HAP-1 (cell line): ENCODE measurements around the gene SUSD3.

ENCODE experiments used
- DNase-seq, 2 experiments: peaks; one replicate each; pipeline ENCODE4 v3.0.0-alpha.2; 2016 to 2020; ENCODE audit warnings: low spot score in 2 of 2
- H3K27me3 ChIP-seq: fragments of 250-450 bp; sonication (Bioruptor Pico); 2 replicates; pipeline ENCODE4 v1.5.1; 2020; ENCODE audit warnings: low read depth, mild to moderate bottlenecking, moderate library complexity
- H3K36me3 ChIP-seq: fragments of 250-450 bp; sonication (Bioruptor Pico); replicated peaks from 2 replicates; pipeline ENCODE4 v1.5.1; 2020; ENCODE audit warnings: mild to moderate bottlenecking
- H3K4me1 ChIP-seq: fragments of 250-450 bp; sonication (Bioruptor Pico); 2 replicates; pipeline ENCODE4 v1.5.1; 2020; ENCODE audit warnings: mild to moderate bottlenecking
- H3K4me3 ChIP-seq: fragments of 250-450 bp; sonication (Bioruptor Pico); 2 replicates; pipeline ENCODE4 v1.5.1; 2020; ENCODE audit warnings: mild to moderate bottlenecking, moderate library complexity
- H3K9me3 ChIP-seq: fragments of 250-450 bp; sonication (Bioruptor Pico); 2 replicates; pipeline ENCODE4 v1.5.1; 2020; ENCODE audit warnings: mild to moderate bottlenecking, moderate library complexity
- in situ Hi-C: fragments of 300-500 bp; cut with MboI; formaldehyde crosslinking; loops from 3 replicates; pipeline ENCODE4 v1.14.3; 2020; ENCODE audit warnings: low sequenced_read_pairs, inconsistent platforms, mixed read lengths

SUSD3 gene

GRCh38 chr9:93123561-93124283, 65.2 kb downstream of the SUSD3 start:
- no peaks in the 10 kb centered on the region for H3K27me3 ChIP-seq
- no peaks in the 10 kb centered on the region for H3K9me3 ChIP-seq
- H3K36me3 ChIP-seq = no peaks in the 10 kb centered on the region
- in situ Hi-C loops = no loop called here
- no peak for DNase-seq
- no peaks in the 10 kb centered on the region for H3K4me1 ChIP-seq
- H3K4me3 ChIP-seq = no peak overlapping the region

DNA sequence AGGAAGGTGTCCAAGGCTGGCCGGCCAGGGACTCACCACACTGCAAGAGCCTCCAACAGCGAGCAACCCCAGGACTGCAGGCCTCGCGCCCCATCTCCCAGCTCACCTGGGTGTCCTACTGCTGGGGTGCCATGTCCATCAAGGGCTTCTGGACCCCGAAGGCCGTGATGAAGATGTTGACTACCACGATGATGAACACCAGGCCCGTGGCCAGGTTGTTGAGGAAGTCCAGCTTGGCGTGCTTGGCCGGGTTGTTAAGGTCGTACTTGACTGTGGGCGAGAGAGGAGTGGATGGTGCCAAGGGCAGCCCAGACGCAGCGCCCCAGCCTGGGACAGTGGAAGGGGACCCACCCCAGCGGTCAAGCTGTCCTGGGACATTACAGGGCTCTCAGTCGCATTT, 66.3 kb downstream of the SUSD3 start:
- Histone ChIP-seq H3K4me1 (no peaks in the 10 kb centered on the region), H3K4me3 (no peak overlapping the region), H3K27me3 (no peaks in the 10 kb centered on the region), H3K36me3 (no peaks in the 10 kb centered on the region), H3K9me3 (no peaks in the 10 kb centered on the region)
- no peak for DNase-seq
- in situ Hi-C loops = no loop called here

DNA sequence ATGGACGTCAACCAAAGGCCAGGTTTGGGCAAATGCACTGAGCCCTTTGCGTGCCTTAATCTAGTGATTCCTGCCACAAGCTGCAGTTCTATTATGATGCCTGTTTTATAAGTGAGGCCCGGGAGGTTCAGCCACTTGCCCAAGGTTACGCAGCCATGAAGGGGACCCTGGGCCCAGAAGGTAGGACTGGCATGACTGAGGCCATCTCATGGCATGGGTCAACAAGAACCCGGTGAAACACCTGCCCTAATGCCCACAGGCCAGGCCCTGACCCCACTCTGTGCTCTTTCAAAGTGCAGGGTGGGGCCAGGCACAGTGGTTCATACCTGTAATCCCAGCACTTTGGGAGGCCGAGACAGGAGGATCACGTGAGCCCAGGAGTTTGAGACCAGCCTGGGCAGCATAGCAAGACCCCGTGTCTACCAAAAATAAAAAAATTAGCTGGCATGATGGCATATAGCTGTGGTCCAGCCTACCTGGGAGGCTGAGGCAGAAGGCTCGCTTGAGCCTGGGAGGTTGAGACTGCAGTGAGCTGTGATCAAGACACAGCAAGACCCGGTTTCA, 66.9 kb downstream of the SUSD3 start:
- DNase-seq = no peak
- H3K9me3 ChIP-seq = no peaks in the 10 kb centered on the region
- H3K36me3 ChIP-seq = no peaks in the 10 kb centered on the region
- H3K4me1 ChIP-seq = no peaks in the 10 kb centered on the region
- no peak overlapping the region for H3K4me3 ChIP-seq
- H3K27me3 ChIP-seq = no peaks in the 10 kb centered on the region
- in situ Hi-C loops = no loop called here

DNA sequence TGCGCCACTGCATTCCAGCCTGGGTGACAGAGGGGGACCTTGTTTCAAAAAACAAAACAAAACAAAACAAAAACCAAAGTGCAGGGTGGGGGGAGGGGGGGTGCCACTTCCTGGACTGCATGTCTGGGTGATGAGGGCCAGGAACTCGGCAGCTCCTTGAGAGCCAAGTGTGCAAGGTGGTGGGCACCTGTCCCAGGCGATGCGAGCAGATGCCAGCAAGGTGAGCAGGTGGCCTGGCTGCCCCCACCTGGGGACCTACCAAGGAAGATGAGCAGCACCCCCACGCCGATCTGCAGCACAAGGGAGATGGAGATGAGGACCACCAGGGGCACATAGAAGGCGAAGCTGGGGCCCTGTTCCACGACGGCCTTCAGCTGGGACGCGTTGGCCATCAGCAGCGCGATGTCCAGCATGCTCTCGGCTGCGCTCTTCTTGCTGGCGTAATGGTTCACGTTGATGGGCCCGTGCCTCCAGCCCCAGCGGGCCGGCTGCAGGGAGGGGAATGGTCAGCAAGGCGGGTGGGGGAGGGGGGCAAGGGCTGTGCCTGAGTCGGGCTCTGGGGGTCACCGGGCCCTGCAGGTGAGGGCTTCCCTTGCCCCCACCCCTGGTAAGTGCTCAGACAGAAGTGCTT, 67.8 kb downstream of the SUSD3 start:
- DNase-seq = no peak
- in situ Hi-C loops = no loop called here
- H3K4me3 ChIP-seq = no peak overlapping the region
- H3K9me3 ChIP-seq = no peaks in the 10 kb centered on the region
- H3K36me3 ChIP-seq = no peaks in the 10 kb centered on the region
- no peaks in the 10 kb centered on the region for H3K27me3 ChIP-seq
- H3K4me1 ChIP-seq = no peaks in the 10 kb centered on the region

- Histone ChIP-seq H3K27me3 (no peaks in the 10 kb centered on the region), H3K9me3 (no peaks in the 10 kb centered on the region), H3K4me3 (no peak overlapping the region), H3K36me3 (no peaks in the 10 kb centered on the region), H3K4me1 (no peaks in the 10 kb centered on the region)
- in situ Hi-C loops = no loop called here
- DNase-seq = no peak
These were observed 68.4 kb downstream of the SUSD3 start for GRCh38 chr9:93126825-93127368.

GRCh38 chr9:93127395-93127911, 69.0 kb downstream of the SUSD3 start:
- Histone ChIP-seq H3K36me3 (no peaks in the 10 kb centered on the region), H3K27me3 (no peaks in the 10 kb centered on the region), H3K4me1 (no peaks in the 10 kb centered on the region), H3K9me3 (no peaks in the 10 kb centered on the region), H3K4me3 (no peak overlapping the region)
- in situ Hi-C loops = no loop called here
- DNase-seq = no peak

DNA sequence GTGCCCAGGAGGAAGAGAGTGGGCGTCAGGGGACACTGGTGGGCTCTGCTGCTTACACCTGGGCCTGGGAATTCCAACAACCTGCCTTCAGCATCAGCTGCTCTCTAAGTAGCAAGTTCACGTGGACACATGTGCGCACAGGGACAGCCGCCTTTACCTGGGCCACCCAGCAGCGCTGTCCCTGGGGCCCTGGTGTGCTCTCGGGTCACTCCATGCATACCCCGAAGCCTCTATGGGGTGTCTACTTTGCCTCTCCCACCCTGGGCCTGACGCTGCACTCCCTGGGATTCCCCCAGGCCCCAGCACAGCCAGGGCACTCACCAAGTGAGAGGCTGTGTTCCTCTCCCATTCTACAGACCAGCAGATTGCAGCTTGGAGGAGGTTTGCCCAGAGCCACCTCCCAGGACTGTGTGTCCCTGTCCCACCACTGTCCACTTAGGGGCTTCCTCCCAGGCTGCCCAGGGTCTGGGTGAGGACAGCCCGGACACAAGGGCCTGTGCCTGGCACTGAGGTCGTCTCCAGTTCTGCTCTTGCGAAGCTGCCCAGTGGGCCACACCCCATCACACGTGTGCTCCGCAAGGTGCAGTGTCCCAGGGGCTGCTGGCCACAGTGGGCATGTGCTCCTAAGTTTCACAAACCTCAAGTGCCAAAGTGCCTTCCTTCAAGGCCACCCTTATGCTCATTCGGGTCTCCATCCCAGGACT, 69.7 kb downstream of the SUSD3 start:
- DNase-seq = no peak
- Histone ChIP-seq H3K4me1 (peaks cover 6% of the 10 kb centered on the region), H3K4me3 (no peak overlapping the region), H3K9me3 (no peaks in the 10 kb centered on the region), H3K36me3 (no peaks in the 10 kb centered on the region), H3K27me3 (no peaks in the 10 kb centered on the region)
- in situ Hi-C loops = no loop called here

DNA sequence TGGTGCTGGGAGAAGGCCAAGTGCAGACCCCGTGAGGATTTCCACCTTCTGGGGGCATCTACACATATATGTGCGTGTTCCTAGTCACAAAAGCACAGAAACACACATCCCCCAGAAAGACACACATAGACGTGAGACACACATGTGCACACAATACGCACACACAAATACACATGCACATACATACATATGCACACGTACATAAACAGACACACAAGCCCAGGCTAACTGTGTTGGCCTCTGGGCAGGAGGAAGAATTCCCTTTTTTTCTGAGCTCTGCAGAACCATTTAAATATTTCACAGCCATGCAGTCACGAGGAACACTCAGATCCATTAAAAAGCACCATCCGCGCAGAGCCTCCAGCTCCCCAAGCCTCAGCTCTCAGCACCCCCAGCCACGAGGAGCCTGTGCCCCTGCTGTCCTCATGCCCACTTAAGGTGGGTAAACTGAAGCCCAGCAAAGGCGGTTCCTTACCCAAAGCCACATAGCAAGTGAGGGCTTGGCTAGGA, 70.3 kb downstream of the SUSD3 start:
- no peaks in the 10 kb centered on the region for H3K36me3 ChIP-seq
- H3K4me1 ChIP-seq = peaks cover 9% of the 10 kb centered on the region
- DNase-seq = no peak
- H3K4me3 ChIP-seq = no peak overlapping the region
- no peaks in the 10 kb centered on the region for H3K9me3 ChIP-seq
- no peaks in the 10 kb centered on the region for H3K27me3 ChIP-seq
- in situ Hi-C loops = no loop called here

- in situ Hi-C loops = no loop called here
- Histone ChIP-seq H3K27me3 (no peaks in the 10 kb centered on the region), H3K4me1 (peaks cover 9% of the 10 kb centered on the region), H3K4me3 (no peak overlapping the region), H3K36me3 (no peaks in the 10 kb centered on the region), H3K9me3 (no peaks in the 10 kb centered on the region)
- DNase-seq = no peak
These were observed 70.8 kb downstream of the SUSD3 start for GRCh38 chr9:93129286-93129685.

- Histone ChIP-seq H3K36me3 (no peaks in the 10 kb centered on the region), H3K4me3 (no peak overlapping the region), H3K4me1 (peaks cover 13% of the 10 kb centered on the region), H3K9me3 (no peaks in the 10 kb centered on the region), H3K27me3 (no peaks in the 10 kb centered on the region)
- in situ Hi-C loops = no loop called here
- no peak for DNase-seq
These were observed 71.4 kb downstream of the SUSD3 start for GRCh38 chr9:93129691-93130500.

- H3K4me1 ChIP-seq = peaks cover 13% of the 10 kb centered on the region
- H3K36me3 ChIP-seq = no peaks in the 10 kb centered on the region
- no peaks in the 10 kb centered on the region for H3K9me3 ChIP-seq
- H3K27me3 ChIP-seq = no peaks in the 10 kb centered on the region
- in situ Hi-C loops = no loop called here
- H3K4me3 ChIP-seq = no peak overlapping the region
- no peak for DNase-seq
These were observed 72.5 kb downstream of the SUSD3 start for GRCh38 chr9:93130861-93131481.

GRCh38 chr9:93131599-93132286, 73.2 kb downstream of the SUSD3 start:
- no peak for DNase-seq
- in situ Hi-C loops = no loop called here
- Histone ChIP-seq H3K27me3 (no peaks in the 10 kb centered on the region), H3K4me1 (peaks cover 13% of the 10 kb centered on the region), H3K9me3 (no peaks in the 10 kb centered on the region), H3K4me3 (no peak overlapping the region), H3K36me3 (no peaks in the 10 kb centered on the region)
